Spleen (tissue), 7 donors: ENCODE data around the gene CFD.
"Not testable (repeated sequence)": the region's sequence is repeated elsewhere in the genome, so short reads cannot be mapped to it uniquely, and the experiment has no call there.

Experiments used
- POLR2A ChIP-seq, 3 donors: fragments of 450-650 bp; IDR thresholded peaks; one replicate each; pipeline ENCODE4 v1.5.1; 2017; ENCODE audit warnings: antibody characterized with exemption in 3 of 3, mild to moderate bottlenecking in 1 of 3
- TF ChIP-seq, protein P1 (sequence below), 11 experiments: fragments of 200-600 bp in 7 of 11; fragments of 450-650 bp in 4 of 11; sonication (generic) in 4 of 11; IDR thresholded peaks in 8 of 11; conservative IDR thresholded peaks in 3 of 11; 1 replicate in 7 of 11; 2 replicates in 4 of 11; pipeline versions ENCODE4 v1.4.0 to v1.8.0; 2016 to 2021; ENCODE audit warnings: antibody characterized with exemption in 11 of 11, inconsistent platforms in 4 of 11, mild to moderate bottlenecking in 1 of 11
- donor health status: DM: no; HTN: no; CAD: no; lungs with moderate emphysema.
- donor health status: DM: no; HTN: no; CAD: no.
- donor health status: DM: no; HTN: no; CAD: no.

DNA sequence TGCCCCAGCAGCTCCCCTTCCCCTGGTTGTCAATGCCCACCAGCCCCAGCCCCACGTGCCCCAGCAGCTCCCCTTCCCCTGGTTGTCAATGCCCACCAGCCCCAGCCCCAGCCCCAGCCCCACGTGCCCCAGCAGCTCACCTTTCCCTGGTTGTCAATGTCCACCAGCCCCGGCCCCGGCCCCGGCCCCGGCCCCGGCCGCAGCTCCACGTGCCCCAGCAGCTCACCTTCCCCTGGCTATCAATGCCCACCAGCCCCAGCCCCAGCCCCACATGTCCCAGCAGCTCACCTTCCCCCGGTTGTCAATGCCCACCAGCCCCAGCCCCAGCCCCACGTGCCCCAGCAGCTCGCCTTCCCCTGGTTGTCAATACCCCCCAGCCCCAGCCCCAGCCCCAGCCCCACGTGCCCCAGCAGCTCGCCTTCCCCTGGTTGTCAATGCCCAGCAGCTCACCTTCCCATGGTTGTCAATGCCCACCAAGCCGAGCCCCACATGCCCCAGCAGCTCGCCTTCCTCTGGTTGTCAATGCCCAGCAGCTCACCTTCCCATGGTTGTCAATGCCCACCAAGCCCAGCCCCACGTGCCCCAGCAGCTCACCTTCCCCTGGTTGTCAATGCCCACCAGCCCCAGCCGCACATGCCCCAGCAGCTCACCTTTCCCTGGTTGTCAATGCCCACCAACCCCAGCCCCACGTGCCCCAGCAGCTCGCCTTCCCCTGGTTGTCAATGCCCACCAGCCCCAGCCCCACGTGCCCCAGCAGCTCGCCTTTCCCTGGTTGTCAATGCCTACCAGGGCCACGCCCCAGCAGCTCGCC, 19.5 kb downstream of the CFD start:
- not testable (repeated sequence) for TF ChIP-seq POLR2A (IDR thresholded peaks at IDR 0.05)
- TF ChIP-seq, protein P1, sequence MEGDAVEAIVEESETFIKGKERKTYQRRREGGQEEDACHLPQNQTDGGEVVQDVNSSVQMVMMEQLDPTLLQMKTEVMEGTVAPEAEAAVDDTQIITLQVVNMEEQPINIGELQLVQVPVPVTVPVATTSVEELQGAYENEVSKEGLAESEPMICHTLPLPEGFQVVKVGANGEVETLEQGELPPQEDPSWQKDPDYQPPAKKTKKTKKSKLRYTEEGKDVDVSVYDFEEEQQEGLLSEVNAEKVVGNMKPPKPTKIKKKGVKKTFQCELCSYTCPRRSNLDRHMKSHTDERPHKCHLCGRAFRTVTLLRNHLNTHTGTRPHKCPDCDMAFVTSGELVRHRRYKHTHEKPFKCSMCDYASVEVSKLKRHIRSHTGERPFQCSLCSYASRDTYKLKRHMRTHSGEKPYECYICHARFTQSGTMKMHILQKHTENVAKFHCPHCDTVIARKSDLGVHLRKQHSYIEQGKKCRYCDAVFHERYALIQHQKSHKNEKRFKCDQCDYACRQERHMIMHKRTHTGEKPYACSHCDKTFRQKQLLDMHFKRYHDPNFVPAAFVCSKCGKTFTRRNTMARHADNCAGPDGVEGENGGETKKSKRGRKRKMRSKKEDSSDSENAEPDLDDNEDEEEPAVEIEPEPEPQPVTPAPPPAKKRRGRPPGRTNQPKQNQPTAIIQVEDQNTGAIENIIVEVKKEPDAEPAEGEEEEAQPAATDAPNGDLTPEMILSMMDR (IDR thresholded peaks at IDR 0.05 in 8 of 11, conservative IDR thresholded peaks at IDR 0.05 in 3 of 11) = not testable (repeated sequence)
